WI38 (cell line): ENCODE measurements around the gene RHBDF2.

Experiments used
- H3K4me3 ChIP-seq: 2 replicates; pipeline ENCODE4 v1.5.1; 2011; ENCODE audit warnings: low read depth, mild to moderate bottlenecking, control low read depth, low read length
- CTCF ChIP-seq: IDR thresholded peaks from 2 replicates; pipeline ENCODE4 v1.5.1; 2012; ENCODE audit warnings: low read depth, mild to moderate bottlenecking, control low read depth, low read length

The RHBDF2 gene

DNA sequence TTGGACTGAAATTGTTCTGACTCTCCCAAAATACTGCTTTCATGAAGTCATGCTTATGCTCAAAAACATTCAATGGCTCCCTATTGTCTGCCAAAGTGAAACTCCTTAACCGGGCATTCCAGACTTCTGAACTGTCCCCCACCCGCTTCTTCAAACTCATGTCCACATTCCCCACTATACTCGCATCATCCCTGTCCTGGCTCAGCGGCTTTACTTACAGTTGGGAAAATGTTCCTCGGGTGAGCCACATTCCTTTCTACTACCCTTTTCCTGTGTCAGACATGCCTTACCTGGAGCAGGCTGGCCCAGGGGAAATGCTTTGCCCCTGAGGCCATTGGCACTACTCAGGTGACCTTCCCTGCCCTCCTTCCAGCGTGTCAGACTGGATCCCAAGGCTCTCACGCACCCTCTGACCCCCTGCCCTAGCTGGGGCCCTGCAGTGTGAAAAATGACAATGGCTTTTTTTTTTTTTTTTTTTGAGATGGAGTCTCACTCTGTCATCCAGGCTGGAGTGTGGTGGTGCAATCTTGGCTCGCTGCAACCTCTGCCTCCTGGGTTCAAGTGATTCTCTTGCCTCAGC lies 30.9 kb upstream of the RHBDF2 start:
- no peak for TF ChIP-seq CTCF
- no peak overlapping the region for H3K4me3 ChIP-seq

DNA sequence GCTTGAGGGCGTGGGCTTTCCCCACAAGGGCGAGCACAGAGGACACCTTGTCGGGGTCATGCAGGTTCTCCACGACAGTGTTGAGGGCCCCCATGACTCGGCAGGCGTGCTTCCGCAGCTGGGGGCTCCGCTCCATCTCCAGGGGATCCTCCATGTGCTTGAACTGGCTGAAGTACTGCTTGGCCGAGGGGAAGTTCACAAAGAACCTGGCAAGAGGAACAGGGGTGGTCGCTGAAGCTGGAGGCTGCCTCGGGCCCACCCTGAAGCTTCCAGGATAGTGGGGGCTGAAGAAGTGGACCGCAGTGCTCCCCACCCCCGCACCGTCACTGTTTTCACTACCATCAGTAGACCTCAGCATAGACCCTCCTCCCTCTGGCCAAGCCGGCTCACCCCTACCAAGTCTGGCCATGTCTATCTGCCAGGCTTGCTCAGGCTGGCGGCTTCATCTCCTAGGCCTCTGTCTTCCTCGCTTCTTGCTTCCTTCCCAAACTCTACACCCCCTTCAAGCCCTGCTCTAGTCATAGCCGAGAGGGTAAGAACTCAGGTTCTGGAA lies 30.3 kb upstream of the RHBDF2 start:
- no peak for TF ChIP-seq CTCF
- H3K4me3 ChIP-seq, result no peak overlapping the region

DNA sequence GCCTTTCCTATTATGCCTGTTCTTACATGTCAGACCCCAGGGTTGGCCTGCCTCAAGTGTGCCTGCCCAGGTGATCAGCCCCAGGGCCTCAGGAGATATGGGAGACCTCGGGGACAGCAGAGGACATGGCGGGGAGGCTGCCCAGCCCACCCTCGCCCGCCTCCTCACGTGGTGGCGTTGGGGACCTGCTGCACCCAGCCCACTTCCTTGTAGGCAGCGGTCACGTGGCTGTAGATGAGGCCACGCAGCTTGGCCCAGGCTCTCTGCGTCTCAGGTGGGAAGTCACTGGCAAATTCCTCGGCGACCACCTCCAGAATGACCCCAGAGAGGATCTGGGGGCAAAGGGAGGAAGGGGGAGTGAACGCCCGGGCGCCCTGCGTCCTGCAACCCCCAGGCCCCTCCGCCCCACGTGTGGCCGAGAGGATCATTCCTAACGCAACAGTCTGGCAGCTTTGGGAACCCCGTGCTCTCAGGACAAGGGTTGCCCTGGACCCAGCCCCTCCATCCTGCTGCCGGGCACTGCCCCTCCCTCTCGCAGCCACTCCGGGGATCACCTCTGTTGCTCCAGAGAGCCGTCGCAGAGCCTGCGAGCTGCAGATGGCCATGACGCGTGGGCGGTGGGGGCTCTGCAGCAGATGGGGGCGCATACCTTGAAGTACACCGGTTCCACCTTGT lies 29.7 kb upstream of the RHBDF2 start:
- H3K4me3 ChIP-seq, result no peak overlapping the region
- no peak for TF ChIP-seq CTCF

- no peak overlapping the region for H3K4me3 ChIP-seq
- TF ChIP-seq CTCF, result no peak
Observed at GRCh38 chr17:76530095-76530723, 29.0 kb upstream of the RHBDF2 start.

- TF ChIP-seq CTCF, result no peak
- no peak overlapping the region for H3K4me3 ChIP-seq
Observed at GRCh38 chr17:76529224-76530094, 28.2 kb upstream of the RHBDF2 start.

- no peak overlapping the region for H3K4me3 ChIP-seq
- 0 out of 2 replicates have a peak, but pooled peaks have one; percentile 5 for TF ChIP-seq CTCF
Observed at GRCh38 chr17:76528528-76529223, 27.5 kb upstream of the RHBDF2 start.
